HepG2 (cell line): Measurements from ENCODE around the gene OSBPL2. TPM values are rescaled to one million over a fixed set of nuclear protein-coding genes. Genes with fewer than 3 reads are reported as not detected.
A peak's percentile ranks its signal among the peaks of the same experiment; 100 is the strongest.

ENCODE experiments used
- GABPB1 ChIP-seq: IDR thresholded peaks from 2 replicates; pipeline ENCODE4 v1.6.1; 2016; ENCODE audit warnings: mild to moderate bottlenecking, missing genetic modification reagents, moderate library complexity, missing compliant biosample characterization
- HIVEP1 ChIP-seq: sonication (generic); formaldehyde crosslinking; IDR thresholded peaks from 2 replicates; pipeline ENCODE4 v1.4.0; 2020; ENCODE audit warnings: mild to moderate bottlenecking, missing genetic modification reagents
- HNRNPLL ChIP-seq: fragments of 200-400 bp; formaldehyde crosslinking; IDR thresholded peaks from 2 replicates; pipeline ENCODE4 v1.6.1; 2017; ENCODE audit warnings: mild to moderate bottlenecking, low read depth, low read length; ENCODE audit not compliant: poor library complexity, severe bottlenecking
- NAIF1 ChIP-seq: sonication (generic); formaldehyde crosslinking; IDR thresholded peaks from 2 replicates; pipeline ENCODE4 v1.5.0; 2020; ENCODE audit warnings: mild to moderate bottlenecking, missing genetic modification reagents, borderline replicate concordance
- SAP130 ChIP-seq: IDR thresholded peaks from 2 replicates; pipeline ENCODE4 v1.6.1; 2016; ENCODE audit warnings: low read depth
- SMYD3 ChIP-seq: sonication (generic); formaldehyde crosslinking; IDR thresholded peaks from 2 replicates; pipeline ENCODE4 v1.8.1; 2023; ENCODE audit warnings: mild to moderate bottlenecking, missing genetic modification reagents
- ZIK1 ChIP-seq: sonication (generic); formaldehyde crosslinking; IDR thresholded peaks from 2 replicates; pipeline ENCODE4 v1.5.0; 2020; ENCODE audit warnings: mild to moderate bottlenecking, low read depth, missing genetic modification reagents, borderline replicate concordance
- ZNF441 ChIP-seq: sonication (generic); formaldehyde crosslinking; IDR thresholded peaks from 2 replicates; pipeline ENCODE4 v1.7.0; 2021; ENCODE audit warnings: missing genetic modification reagents, borderline replicate concordance
- ZNF547 ChIP-seq: sonication (generic); formaldehyde crosslinking; IDR thresholded peaks from 2 replicates; pipeline ENCODE4 v1.5.1; 2020; ENCODE audit warnings: mild to moderate bottlenecking, missing genetic modification reagents
- ZNF563 ChIP-seq: sonication (generic); formaldehyde crosslinking; IDR thresholded peaks from 2 replicates; pipeline ENCODE4 v1.8.0; 2022; ENCODE audit warnings: mild to moderate bottlenecking, moderate library complexity, missing genetic modification reagents
- ZNF670 ChIP-seq: sonication (generic); formaldehyde crosslinking; IDR thresholded peaks from 2 replicates; pipeline ENCODE4 v1.8.0; 2022; ENCODE audit warnings: mild to moderate bottlenecking, missing genetic modification reagents, borderline replicate concordance
- ZNF7 ChIP-seq: IDR thresholded peaks from 2 replicates; pipeline ENCODE4 v1.6.1; 2016; ENCODE audit warnings: missing biosample characterization, missing genetic modification reagents
- ZNF709 ChIP-seq: sonication (generic); formaldehyde crosslinking; IDR thresholded peaks from 2 replicates; pipeline ENCODE4 v1.5.0; 2020; ENCODE audit warnings: mild to moderate bottlenecking, missing genetic modification reagents
- ZNF782 ChIP-seq: sonication (generic); formaldehyde crosslinking; IDR thresholded peaks from 2 replicates; pipeline ENCODE4 v1.4.0; 2020; ENCODE audit warnings: missing genetic modification reagents, mild to moderate bottlenecking, borderline replicate concordance
- ZNF839 ChIP-seq: sonication (generic); formaldehyde crosslinking; IDR thresholded peaks from 2 replicates; pipeline ENCODE4 v1.4.0; 2020; ENCODE audit warnings: missing genetic modification reagents, mild to moderate bottlenecking, borderline replicate concordance
- ZNF891 ChIP-seq: sonication (generic); formaldehyde crosslinking; IDR thresholded peaks from 2 replicates; pipeline ENCODE4 v1.5.0; 2020; ENCODE audit warnings: mild to moderate bottlenecking, missing genetic modification reagents
- polyA plus RNA-seq, 8 experiments: library from polyadenylated mRNA; depleted of rRNA in 3 of 8; stranded (reverse) in 7 of 8; unstranded in 1 of 8; fragments of >200 nt; fragmentation: Illumina TruSeq in 4 of 8; extraction: Trizol in 4 of 8; gene quantifications; 2 replicates each; pipeline versions ENCODE4 v1.2.1 to v1.2.3, GENCODE V29; 2011 to 2016; ENCODE audit warnings: low read depth in 4 of 8, missing spikeins in 1 of 8, mixed read lengths in 1 of 8; ENCODE audit not compliant: insufficient read depth in 1 of 8
- total RNA-seq, 5 experiments: library from RNA; depleted of rRNA; stranded (reverse); fragments of >200 nt; fragmentation: Illumina TruSeq; extraction: Trizol; gene quantifications; 2 replicates each; pipeline ENCODE4 v1.2.3, GENCODE V29; 2016; ENCODE audit warnings: low read depth in 1 of 5
- TF ChIP-seq, protein P1 (sequence below): sonication (generic); formaldehyde crosslinking; IDR thresholded peaks from 2 replicates; pipeline ENCODE4 v1.5.0; 2020; ENCODE audit warnings: missing genetic modification reagents
- TF ChIP-seq, protein P2 (sequence below): sonication (generic); formaldehyde crosslinking; IDR thresholded peaks from 2 replicates; pipeline ENCODE4 v1.5.0; 2020; ENCODE audit warnings: missing genetic modification reagents, mild to moderate bottlenecking, borderline replicate concordance
- TF ChIP-seq, protein P3 (sequence below): sonication (generic); IDR thresholded peaks from 2 replicates; pipeline ENCODE4 v1.6.1; 2016; ENCODE audit warnings: low read depth, borderline replicate concordance
- TF ChIP-seq, protein P4 (sequence below): sonication (generic); formaldehyde crosslinking; IDR thresholded peaks from 2 replicates; pipeline ENCODE4 v1.8.0; 2022; ENCODE audit warnings: missing genetic modification reagents, mild to moderate bottlenecking, moderate library complexity, borderline replicate concordance
- TF ChIP-seq, protein P5 (sequence below): IDR thresholded peaks from 2 replicates; pipeline ENCODE4 v1.6.1; 2012; ENCODE audit warnings: inconsistent platforms

Gene OSBPL2
- total and polyA plus RNA-seq, 2 of the 13 experiments (the other 11 are each of a cell fraction or from before 2014, with no cell fraction given): 18.5 to 37.4 TPM

DNA sequence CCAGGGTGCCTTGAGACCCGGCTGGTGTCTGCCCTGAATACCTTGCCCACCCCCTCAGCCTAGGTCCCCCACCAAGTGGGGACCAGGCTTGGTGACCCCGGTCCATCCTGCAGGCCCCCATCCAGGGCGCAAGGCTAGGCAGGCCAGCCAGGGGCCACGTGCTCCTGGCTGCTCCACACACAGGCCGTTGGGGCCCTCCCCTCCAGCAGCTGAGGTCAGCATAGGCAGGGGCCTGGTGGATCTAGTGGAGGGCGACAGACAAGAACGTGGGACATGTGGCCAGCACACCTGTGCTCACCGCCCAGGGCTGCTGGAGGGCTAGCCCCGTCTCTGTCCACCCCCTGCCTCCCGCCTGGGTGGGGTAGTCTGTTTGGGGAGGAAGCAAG, 10.7 kb upstream of the OSBPL2 start (continued):
- TF ChIP-seq NAIF1: no peak
- peak; percentile 40; the same call in 1 of the 2 replicates for TF ChIP-seq SAP130
- 0 out of 2 replicates have a peak, but pooled peaks have one; percentile 35 for TF ChIP-seq ZNF709 (CRISPR knock-in tag)
- TF ChIP-seq HIVEP1: no peak
- peak; percentile 6; the same call in 1 of the 2 replicates for TF ChIP-seq ZNF839 (CRISPR knock-in tag)
- TF ChIP-seq, protein P1, sequence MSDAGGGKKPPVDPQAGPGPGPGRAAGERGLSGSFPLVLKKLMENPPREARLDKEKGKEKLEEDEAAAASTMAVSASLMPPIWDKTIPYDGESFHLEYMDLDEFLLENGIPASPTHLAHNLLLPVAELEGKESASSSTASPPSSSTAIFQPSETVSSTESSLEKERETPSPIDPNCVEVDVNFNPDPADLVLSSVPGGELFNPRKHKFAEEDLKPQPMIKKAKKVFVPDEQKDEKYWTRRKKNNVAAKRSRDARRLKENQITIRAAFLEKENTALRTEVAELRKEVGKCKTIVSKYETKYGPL (CRISPR knock-in tag): no peak
- TF ChIP-seq, protein P2, sequence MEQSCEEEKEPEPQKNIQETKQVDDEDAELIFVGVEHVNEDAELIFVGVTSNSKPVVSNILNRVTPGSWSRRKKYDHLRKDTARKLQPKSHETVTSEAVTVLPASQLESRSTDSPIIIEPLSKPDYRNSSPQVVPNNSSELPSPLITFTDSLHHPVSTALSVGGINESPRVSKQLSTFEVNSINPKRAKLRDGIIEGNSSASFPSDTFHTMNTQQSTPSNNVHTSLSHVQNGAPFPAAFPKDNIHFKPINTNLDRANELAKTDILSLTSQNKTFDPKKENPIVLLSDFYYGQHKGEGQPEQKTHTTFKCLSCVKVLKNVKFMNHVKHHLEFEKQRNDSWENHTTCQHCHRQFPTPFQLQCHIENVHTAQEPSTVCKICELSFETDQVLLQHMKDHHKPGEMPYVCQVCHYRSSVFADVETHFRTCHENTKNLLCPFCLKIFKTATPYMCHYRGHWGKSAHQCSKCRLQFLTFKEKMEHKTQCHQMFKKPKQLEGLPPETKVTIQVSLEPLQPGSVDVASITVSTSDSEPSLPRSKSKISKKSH: peak; percentile 83; the same call in 1 of the 2 replicates
- peak; percentile 70; the same call in 1 of the 2 replicates for TF ChIP-seq ZNF782 (CRISPR knock-in tag)
- TF ChIP-seq SMYD3: no peak
- 0 out of 2 replicates have a peak, but pooled peaks have one; percentile 58 for TF ChIP-seq ZNF547 (CRISPR knock-in tag)
- TF ChIP-seq ZIK1: 0 out of 2 replicates have a peak, but pooled peaks have one; percentile 30
- 0 out of 2 replicates have a peak, but pooled peaks have one; percentile 32 for TF ChIP-seq ZNF670 (CRISPR knock-in tag)
- peak; percentile 22 for TF ChIP-seq HNRNPLL
- TF ChIP-seq GABPB1: peak; percentile 39; the same call in 1 of the 2 replicates
- TF ChIP-seq, protein P3, sequence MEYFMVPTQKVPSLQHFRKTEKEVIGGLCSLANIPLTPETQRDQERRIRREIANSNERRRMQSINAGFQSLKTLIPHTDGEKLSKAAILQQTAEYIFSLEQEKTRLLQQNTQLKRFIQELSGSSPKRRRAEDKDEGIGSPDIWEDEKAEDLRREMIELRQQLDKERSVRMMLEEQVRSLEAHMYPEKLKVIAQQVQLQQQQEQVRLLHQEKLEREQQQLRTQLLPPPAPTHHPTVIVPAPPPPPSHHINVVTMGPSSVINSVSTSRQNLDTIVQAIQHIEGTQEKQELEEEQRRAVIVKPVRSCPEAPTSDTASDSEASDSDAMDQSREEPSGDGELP: peak; percentile 41; the same call in 1 of the 2 replicates
- 0 out of 2 replicates have a peak, but pooled peaks have one; percentile 2 for TF ChIP-seq ZNF891 (CRISPR knock-in tag)
- TF ChIP-seq, protein P4, sequence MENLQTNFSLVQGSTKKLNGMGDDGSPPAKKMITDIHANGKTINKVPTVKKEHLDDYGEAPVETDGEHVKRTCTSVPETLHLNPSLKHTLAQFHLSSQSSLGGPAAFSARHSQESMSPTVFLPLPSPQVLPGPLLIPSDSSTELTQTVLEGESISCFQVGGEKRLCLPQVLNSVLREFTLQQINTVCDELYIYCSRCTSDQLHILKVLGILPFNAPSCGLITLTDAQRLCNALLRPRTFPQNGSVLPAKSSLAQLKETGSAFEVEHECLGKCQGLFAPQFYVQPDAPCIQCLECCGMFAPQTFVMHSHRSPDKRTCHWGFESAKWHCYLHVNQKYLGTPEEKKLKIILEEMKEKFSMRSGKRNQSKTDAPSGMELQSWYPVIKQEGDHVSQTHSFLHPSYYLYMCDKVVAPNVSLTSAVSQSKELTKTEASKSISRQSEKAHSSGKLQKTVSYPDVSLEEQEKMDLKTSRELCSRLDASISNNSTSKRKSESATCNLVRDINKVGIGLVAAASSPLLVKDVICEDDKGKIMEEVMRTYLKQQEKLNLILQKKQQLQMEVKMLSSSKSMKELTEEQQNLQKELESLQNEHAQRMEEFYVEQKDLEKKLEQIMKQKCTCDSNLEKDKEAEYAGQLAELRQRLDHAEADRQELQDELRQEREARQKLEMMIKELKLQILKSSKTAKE: peak; percentile 23; the same call in 1 of the 2 replicates
- TF ChIP-seq ZNF7 (CRISPR knock-in tag): no peak
- 0 out of 2 replicates have a peak, but pooled peaks have one; percentile 21 for TF ChIP-seq ZNF441 (CRISPR knock-in tag)
- 0 out of 2 replicates have a peak, but pooled peaks have one; percentile 69 for TF ChIP-seq ZNF563 (CRISPR knock-in tag)
- TF ChIP-seq, protein P5, sequence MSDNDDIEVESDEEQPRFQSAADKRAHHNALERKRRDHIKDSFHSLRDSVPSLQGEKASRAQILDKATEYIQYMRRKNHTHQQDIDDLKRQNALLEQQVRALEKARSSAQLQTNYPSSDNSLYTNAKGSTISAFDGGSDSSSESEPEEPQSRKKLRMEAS: peak; percentile 73
